Measurements from ENCODE around the gene FAM89B. TPM values are rescaled to one million over a fixed set of nuclear protein-coding genes. Genes with fewer than 3 reads are reported as not detected.
A peak's percentile ranks its signal among the peaks of the same experiment; 100 is the strongest.
"Not testable (repeated sequence)": the region's sequence is repeated elsewhere in the genome, so short reads cannot be mapped to it uniquely, and the experiment has no call there.

FAM89B gene
- 63.1 and 63.8 TPM in 2 replicates for total RNA-seq
- 153 and 193 TPM in 2 replicates for polyA plus RNA-seq
- polyA plus RNA-seq (2011; cell fraction: cytosol; rRNA removed): 57.2 and 80.4 TPM in 2 replicates
- polyA plus RNA-seq (2011; cell fraction: nucleus; rRNA removed): 31.0 and 31.4 TPM in 2 replicates
- 44.3 and 64.1 TPM in 2 replicates for polyA plus RNA-seq (2012)
- polyA minus RNA-seq: 30.8 and 35.3 TPM in 2 replicates
- polyA minus RNA-seq (2011; cell fraction: cytosol; rRNA and poly(A)+ RNA removed): 10.7 TPM
- polyA minus RNA-seq (2011; cell fraction: nucleus; rRNA and poly(A)+ RNA removed): 15.6 and 20.3 TPM in 2 replicates
- percentile 70 among the genes with signal in this experiment for Bru-seq, nascent RNA
- BruChase-seq, experiment 1, labeled RNA remaining after a 6-hour chase: percentile 94 among the genes with signal in this experiment
- BruChase-seq, experiment 2, labeled RNA remaining after a 2-hour chase: percentile 82 among the genes with signal in this experiment
- long read RNA-seq, transcript FAM89B-201 (2 exons, 1,409 nt): minor isoform, 28 of 322 reads
- long read RNA-seq, transcript FAM89B-203 (2 exons, 1,263 nt): major isoform, 213 of 322 reads
- long read RNA-seq, transcript FAM89B-202 (2 exons, 1,337 nt): minor isoform, 74 of 322 reads
- long read RNA-seq, partial matches to known transcripts: 0 of 322 reads
- long read RNA-seq, other reads (novel, unspliced or antisense): 7 of 322 reads

DNA sequence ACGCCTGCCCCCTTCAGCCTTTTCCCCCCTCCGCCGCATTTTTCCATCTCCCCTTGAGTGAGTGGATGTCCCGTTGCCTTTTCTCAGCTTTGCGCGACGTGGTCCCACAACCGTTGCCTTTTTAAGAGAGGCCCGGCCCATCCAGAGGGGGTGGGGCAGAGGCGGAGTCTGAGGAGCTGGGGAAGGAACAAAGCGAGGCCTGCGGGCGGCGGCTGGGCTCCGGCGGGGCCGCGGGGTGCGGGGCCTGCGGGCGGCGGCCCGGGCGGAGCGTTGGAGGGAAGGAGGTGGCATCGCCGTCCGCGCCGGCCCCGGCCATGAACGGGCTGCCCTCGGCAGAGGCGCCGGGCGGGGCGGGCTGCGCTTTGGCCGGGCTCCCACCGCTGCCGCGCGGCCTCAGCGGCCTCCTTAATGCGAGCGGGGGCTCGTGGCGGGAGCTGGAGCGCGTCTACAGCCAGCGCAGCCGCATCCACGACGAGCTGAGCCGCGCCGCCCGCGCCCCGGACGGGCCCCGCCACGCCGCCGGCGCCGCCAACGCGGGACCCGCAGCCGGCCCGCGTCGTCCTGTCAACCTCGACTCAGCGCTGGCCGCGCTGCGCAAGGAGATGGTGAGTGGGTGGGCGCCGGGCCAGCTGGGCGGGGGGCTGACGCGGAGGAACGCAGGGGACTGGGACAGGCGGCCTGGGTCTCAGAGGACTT lies at the start of gene FAM89B:
FAM89B (plus strand) TSS at position 183 of the 696 bp plus-strand sequence; CDS start at position 315, 132 bp downstream.
- no TSS peak for BruUV-seq (replicated peaks)
- Histone ChIP-seq H3K4me2 (ENCODE audit: insufficient read depth, low read length) (peak within 1 kb of the TSS; percentile 82), H3K9me3 (replicated peaks; ENCODE audit: control insufficient read depth, insufficient read depth, low read length) (no peaks in the 10 kb centered on the region), H2AFZ (ENCODE audit: low read depth, low read length) (no peak within 1 kb of the TSS), H3K79me2 (ENCODE audit: control insufficient read depth, insufficient read depth, low read length) (peaks cover 25% of the 10 kb centered on the region), H3K36me3 (ENCODE audit: control insufficient read depth in 2 of 2, extremely low read depth in 1 of 2, insufficient read depth in 2 of 2, low read length in 2 of 2) (no peaks in the 10 kb centered on the region), H3K4me1 (ENCODE audit: control insufficient read depth, extremely low read depth, insufficient read depth, low read length) (peaks cover 57% of the 10 kb centered on the region), H3K27me3 (ENCODE audit: control insufficient read depth in 2 of 2, insufficient read depth in 2 of 2, low read length in 2 of 2) (no peaks in the 10 kb centered on the region), H4K20me1 (replicated peaks; ENCODE audit: control insufficient read depth, extremely low read depth, insufficient read depth, low read length) (no peaks in the 10 kb centered on the region), H3K4me3 (replicated peaks in 1 of 3; ENCODE audit: insufficient read depth in 1 of 3, low read depth in 1 of 3, low read length in 3 of 3) (peak within 1 kb of the TSS; percentile 36 to 73 (median 65)), H3K27ac (ENCODE audit: insufficient read depth, low read depth, low read length) (peak within 1 kb of the TSS; percentile 51), H3K9ac (replicated peaks; ENCODE audit: extremely low read depth, insufficient read depth, low read length) (peak within 1 kb of the TSS; percentile 76), H3K9me1 (replicated peaks; ENCODE audit: control insufficient read depth, extremely low read depth, insufficient read depth, low read length) (no peaks in the 10 kb centered on the region)
- FAIRE-seq (peak; percentile 92), DNase-seq (ENCODE audit: low read depth, low spot score) (peak; percentile 81)
- ChIA-PET POLR2A (interaction anchor here (1.1 kb wide), 1 partner anchor 64 kb away, joined by 10 read pairs; no protein-coding TSS in a partner anchor), CTCF (interaction anchor here (0.6 to 9.7 kb wide), 17 partner anchors 11 to 91 kb away, joined by 3 to 167 read pairs (median 5); partner anchors contain the start of genes LTBP3, PCNX3 and SCYL1)
- TF ChIP-seq POLR2A (IDR thresholded peaks at IDR 0.05; ENCODE audit: low read depth, low read length) (peak; percentile 85), POLR2AphosphoS5 (IDR thresholded peaks at IDR 0.05; ENCODE audit: insufficient read depth, low read depth, low read length) (peak; percentile 90)
- TF ChIP-seq, protein P1, sequence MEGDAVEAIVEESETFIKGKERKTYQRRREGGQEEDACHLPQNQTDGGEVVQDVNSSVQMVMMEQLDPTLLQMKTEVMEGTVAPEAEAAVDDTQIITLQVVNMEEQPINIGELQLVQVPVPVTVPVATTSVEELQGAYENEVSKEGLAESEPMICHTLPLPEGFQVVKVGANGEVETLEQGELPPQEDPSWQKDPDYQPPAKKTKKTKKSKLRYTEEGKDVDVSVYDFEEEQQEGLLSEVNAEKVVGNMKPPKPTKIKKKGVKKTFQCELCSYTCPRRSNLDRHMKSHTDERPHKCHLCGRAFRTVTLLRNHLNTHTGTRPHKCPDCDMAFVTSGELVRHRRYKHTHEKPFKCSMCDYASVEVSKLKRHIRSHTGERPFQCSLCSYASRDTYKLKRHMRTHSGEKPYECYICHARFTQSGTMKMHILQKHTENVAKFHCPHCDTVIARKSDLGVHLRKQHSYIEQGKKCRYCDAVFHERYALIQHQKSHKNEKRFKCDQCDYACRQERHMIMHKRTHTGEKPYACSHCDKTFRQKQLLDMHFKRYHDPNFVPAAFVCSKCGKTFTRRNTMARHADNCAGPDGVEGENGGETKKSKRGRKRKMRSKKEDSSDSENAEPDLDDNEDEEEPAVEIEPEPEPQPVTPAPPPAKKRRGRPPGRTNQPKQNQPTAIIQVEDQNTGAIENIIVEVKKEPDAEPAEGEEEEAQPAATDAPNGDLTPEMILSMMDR (IDR thresholded peaks at IDR 0.05; ENCODE audit: extremely low read depth in 1 of 2, insufficient read depth in 1 of 2, low read depth in 1 of 2, low read length in 2 of 2): no peak
- intact Hi-C loops (cut with micrococcal nuclease): loop anchor here (1.0 to 5.0 kb wide), 3 partner anchors 32 to 190 kb away; partner anchors contain the start of gene SLC25A45
- dilution Hi-C loops (cut with MboI; ENCODE audit: extremely low pct_ligation_motif_present, low sequenced_read_pairs): no loop called here

DNA sequence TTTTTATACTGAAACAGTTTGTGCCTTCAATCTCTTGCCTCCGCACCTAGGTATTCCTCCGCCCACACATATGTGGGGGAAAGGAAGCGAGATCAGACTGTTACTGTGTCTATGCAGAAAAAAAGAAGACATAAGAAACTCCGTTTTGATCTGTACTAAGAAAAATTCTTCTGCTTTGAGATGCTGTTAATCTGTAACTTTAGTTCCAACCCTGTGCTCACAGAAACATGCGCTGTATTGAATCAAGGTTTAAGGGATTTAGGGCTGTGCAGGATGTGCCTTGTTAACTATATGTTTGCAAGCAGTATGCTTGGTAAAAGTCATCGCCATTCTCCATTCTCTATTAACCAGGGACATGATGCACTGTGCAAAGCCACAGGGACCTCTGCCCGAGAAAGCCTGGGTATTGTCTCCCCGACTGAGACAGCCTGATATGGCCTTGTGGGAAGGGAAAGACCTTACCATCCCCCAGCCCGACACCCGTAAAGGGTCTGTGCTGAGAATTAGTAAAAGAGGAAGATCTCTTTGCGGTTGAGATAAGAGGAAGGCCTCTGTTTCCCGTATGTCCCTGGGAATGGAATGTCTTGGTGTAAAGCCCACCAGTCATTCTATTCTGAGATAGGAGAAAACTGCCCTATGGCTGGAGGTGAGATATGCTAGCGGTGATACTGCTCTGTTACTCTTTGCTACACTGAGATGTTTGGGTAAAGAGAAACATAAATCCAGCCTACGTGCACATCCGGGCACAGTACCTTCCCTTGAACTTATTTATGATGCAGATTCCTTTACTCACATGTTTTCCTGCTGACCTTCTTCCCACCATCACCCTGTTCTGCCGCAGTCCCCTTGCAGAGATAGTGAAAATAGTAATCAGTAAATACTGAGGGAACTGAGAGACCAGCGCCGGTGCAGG lies 49.4 kb upstream of the FAM89B start:
- FAIRE-seq; H3K27ac ChIP-seq (ENCODE audit: insufficient read depth, low read depth, low read length); H4K20me1 ChIP-seq (replicated peaks; ENCODE audit: control insufficient read depth, extremely low read depth, insufficient read depth, low read length); H2AFZ ChIP-seq (ENCODE audit: low read depth, low read length); H3K36me3 ChIP-seq (ENCODE audit: control insufficient read depth in 2 of 2, extremely low read depth in 1 of 2, insufficient read depth in 2 of 2, low read length in 2 of 2); POLR2A ChIA-PET; DNase-seq (ENCODE audit: low read depth, low spot score); H3K9me3 ChIP-seq (replicated peaks; ENCODE audit: control insufficient read depth, insufficient read depth, low read length); H3K4me3 ChIP-seq (replicated peaks in 1 of 3; ENCODE audit: insufficient read depth in 1 of 3, low read depth in 1 of 3, low read length in 3 of 3); BruUV-seq (replicated peaks); H3K9me1 ChIP-seq (replicated peaks; ENCODE audit: control insufficient read depth, extremely low read depth, insufficient read depth, low read length); H3K27me3 ChIP-seq (ENCODE audit: control insufficient read depth in 2 of 2, insufficient read depth in 2 of 2, low read length in 2 of 2); H3K4me2 ChIP-seq (ENCODE audit: insufficient read depth, low read length); dilution Hi-C loops (cut with MboI; ENCODE audit: extremely low pct_ligation_motif_present, low sequenced_read_pairs); intact Hi-C loops (cut with micrococcal nuclease); CTCF ChIA-PET; H3K9ac ChIP-seq (replicated peaks; ENCODE audit: extremely low read depth, insufficient read depth, low read length): not testable (repeated sequence)
- Histone ChIP-seq H3K4me1 (ENCODE audit: control insufficient read depth, extremely low read depth, insufficient read depth, low read length) (peaks cover 11% of the 10 kb centered on the region), H3K79me2 (ENCODE audit: control insufficient read depth, insufficient read depth, low read length) (peaks cover 21% of the 10 kb centered on the region)

DNA sequence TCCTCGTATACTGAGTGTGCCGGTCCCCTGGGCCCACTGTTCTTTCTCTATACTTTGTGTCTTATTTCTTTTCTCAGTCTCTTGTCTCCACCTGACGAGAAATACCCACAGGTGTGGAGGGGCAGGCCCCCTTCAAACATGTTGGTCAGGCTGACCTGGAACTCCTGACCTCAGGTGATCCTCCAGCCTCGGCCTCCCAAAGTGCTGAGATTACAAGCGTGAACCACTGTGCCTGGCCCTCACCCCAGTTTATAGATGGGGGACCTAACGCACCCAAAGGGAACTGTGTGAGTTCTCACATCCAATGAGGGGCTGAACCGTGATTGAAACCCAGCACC lies 48.7 kb upstream of the FAM89B start:
- H3K9me1 ChIP-seq (replicated peaks; ENCODE audit: control insufficient read depth, extremely low read depth, insufficient read depth, low read length); POLR2A ChIA-PET; H3K9me3 ChIP-seq (replicated peaks; ENCODE audit: control insufficient read depth, insufficient read depth, low read length); H2AFZ ChIP-seq (ENCODE audit: low read depth, low read length); DNase-seq (ENCODE audit: low read depth, low spot score); H3K27me3 ChIP-seq (ENCODE audit: control insufficient read depth in 2 of 2, insufficient read depth in 2 of 2, low read length in 2 of 2); H3K9ac ChIP-seq (replicated peaks; ENCODE audit: extremely low read depth, insufficient read depth, low read length); H3K36me3 ChIP-seq (ENCODE audit: control insufficient read depth in 2 of 2, extremely low read depth in 1 of 2, insufficient read depth in 2 of 2, low read length in 2 of 2); dilution Hi-C loops (cut with MboI; ENCODE audit: extremely low pct_ligation_motif_present, low sequenced_read_pairs); intact Hi-C loops (cut with micrococcal nuclease); CTCF ChIA-PET; H3K4me2 ChIP-seq (ENCODE audit: insufficient read depth, low read length); H3K4me3 ChIP-seq (replicated peaks in 1 of 3; ENCODE audit: insufficient read depth in 1 of 3, low read depth in 1 of 3, low read length in 3 of 3); FAIRE-seq; H3K27ac ChIP-seq (ENCODE audit: insufficient read depth, low read depth, low read length); H4K20me1 ChIP-seq (replicated peaks; ENCODE audit: control insufficient read depth, extremely low read depth, insufficient read depth, low read length); BruUV-seq (replicated peaks): not testable (repeated sequence)
- Histone ChIP-seq H3K79me2 (ENCODE audit: control insufficient read depth, insufficient read depth, low read length) (peaks cover 21% of the 10 kb centered on the region), H3K4me1 (ENCODE audit: control insufficient read depth, extremely low read depth, insufficient read depth, low read length) (peaks cover 11% of the 10 kb centered on the region)

Measured in endothelial cell of umbilical vein (primary cell).